HCT116 (cell line): ENCODE measurements around the gene DNASE1L1. TPM values are rescaled to one million over a fixed set of nuclear protein-coding genes. Genes with fewer than 3 reads are reported as not detected.

Source experiments
- ATAC-seq: fragments of 200-7000 bp; cut with Tn5 transposase; 2 replicates; pipeline ENCODE4 v1.9.1; 2020; ENCODE audit warnings: mild to moderate bottlenecking, moderate library complexity
- BruUV-seq: library from RNA; stranded (reverse); fragments of 400-500 nt; replicated peaks from 2 replicates; lab custom pipeline; 2021; lab: Mats Ljungman, UMichigan
- CTCF ChIA-PET: fragments of 300-600 bp; sonication (Branson Sonifier 250); formaldehyde crosslinking; loops from one replicate; lab custom pipeline; 2021; ENCODE audit warnings: antibody characterized with exemption; lab: Charles Lee
- POLR2A ChIA-PET: fragments of 300-600, 350-600 bp; sonication (Branson Sonifier 250); formaldehyde crosslinking; loops from one replicate; lab custom pipeline; 2021; ENCODE audit warnings: antibody characterized with exemption; lab: Charles Lee
- RAD21 ChIA-PET, 2 experiments: fragments of 300-600 bp; sonication (Branson Sonifier 250); formaldehyde crosslinking; loops; one replicate each; lab custom pipeline; 2023; ENCODE audit warnings: low total read pairs in 2 of 2; ENCODE audit not compliant: uncharacterized antibody in 2 of 2, unreplicated experiment in 2 of 2, low non-redundant PET in 1 of 2; lab: Charles Lee
- DNase-seq: peaks from one replicate; pipeline ENCODE4 v3.0.0-alpha.2; 2010; ENCODE audit warnings: low read depth, low spot score
- H2AFZ ChIP-seq: fragments of 200-600 bp; shearing (Covaris generic), sonication (generic); 2 replicates; pipeline ENCODE4 v1.6.1; 2017; ENCODE audit warnings: low read depth, mixed run types, mixed read lengths, antibody characterized with exemption, low read length; ENCODE audit not compliant: poor library complexity, severe bottlenecking
- H3K27ac ChIP-seq: 2 replicates; pipeline ENCODE4 v1.5.1; 2012; ENCODE audit warnings: low read depth, low read length
- H3K27me3 ChIP-seq: fragments of 200-600 bp; sonication (generic); 2 replicates; pipeline ENCODE4 v1.6.1; 2016; ENCODE audit warnings: mixed run types, low read length, mixed read lengths; ENCODE audit not compliant: insufficient read depth
- H3K36me3 ChIP-seq, 2 experiments: fragments of 200-500 bp in 1 of 2; fragments of 200-600 bp in 1 of 2; sonication (Bioruptor generic) in 1 of 2; sonication (generic) in 1 of 2; 2 replicates each; pipeline versions ENCODE4 v1.5.1 to v1.6.1; 2014 to 2016; ENCODE audit warnings: low read length in 2 of 2, inconsistent platforms in 1 of 2, mixed read lengths in 1 of 2, mixed run types in 1 of 2; ENCODE audit not compliant: insufficient read depth in 2 of 2, control insufficient read depth in 1 of 2
- H3K4me1 ChIP-seq, 2 experiments: fragments of 200-600 bp in 1 of 2; sonication (generic) in 1 of 2; 2 replicates each; pipeline versions ENCODE4 v1.5.1 to v1.6.1; 2012 to 2017; ENCODE audit warnings: low read length in 2 of 2, inconsistent platforms in 1 of 2, mild to moderate bottlenecking in 1 of 2, mixed read lengths in 1 of 2, mixed run types in 1 of 2, moderate library complexity in 1 of 2; ENCODE audit not compliant: insufficient read depth in 2 of 2, control insufficient read depth in 1 of 2
- H3K4me2 ChIP-seq: fragments of 200-600 bp; sonication (generic); 2 replicates; pipeline ENCODE4 v1.6.1; 2017; ENCODE audit warnings: mixed run types, low read length, mixed read lengths
- H3K4me3 ChIP-seq, 2 experiments: fragments of 200-600 bp in 1 of 2; sonication (generic) in 1 of 2; replicated peaks in 1 of 2; 2 replicates each; pipeline ENCODE4 v1.5.1; 2011 to 2016; ENCODE audit warnings: low read length in 2 of 2, control low read depth in 1 of 2, low read depth in 1 of 2, mild to moderate bottlenecking in 1 of 2, mixed read lengths in 1 of 2, mixed run types in 1 of 2
- H3K79me2 ChIP-seq: fragments of 200-600 bp; sonication (generic); 2 replicates; pipeline ENCODE4 v1.6.1; 2017; ENCODE audit warnings: mild to moderate bottlenecking, mixed run types, low read length, moderate library complexity, mixed read lengths; ENCODE audit not compliant: insufficient read depth
- H3K9ac ChIP-seq: fragments of 200-600 bp; sonication (generic); 2 replicates; pipeline ENCODE4 v1.6.1; 2016; ENCODE audit warnings: low read length, mixed read lengths
- H3K9me2 ChIP-seq: fragments of 200-600 bp; sonication (generic), shearing (Covaris generic); 2 replicates; pipeline ENCODE4 v1.6.1; 2017; ENCODE audit warnings: mixed run types, mild to moderate bottlenecking, moderate library complexity; ENCODE audit not compliant: insufficient read depth
- H3K9me3 ChIP-seq, 2 experiments: fragments of 200-500 bp in 1 of 2; fragments of 200-600 bp in 1 of 2; sonication (Bioruptor generic) in 1 of 2; sonication (generic) in 1 of 2; 2 replicates each; pipeline ENCODE4 v1.6.1; 2014 to 2017; ENCODE audit warnings: low read length in 2 of 2, mixed read lengths in 2 of 2, inconsistent platforms in 1 of 2, low read depth in 1 of 2, mild to moderate bottlenecking in 1 of 2, mixed run types in 1 of 2, moderate library complexity in 1 of 2; ENCODE audit not compliant: control insufficient read depth in 1 of 2, insufficient read depth in 1 of 2
- H4K20me1 ChIP-seq: fragments of 200-600 bp; sonication (generic), shearing (Covaris generic); 2 replicates; pipeline ENCODE4 v1.6.1; 2017; ENCODE audit warnings: mixed run types, mild to moderate bottlenecking, moderate library complexity; ENCODE audit not compliant: insufficient read depth
- POLR2AphosphoS5 ChIP-seq: IDR thresholded peaks from 2 replicates; pipeline ENCODE4 v1.6.1; 2011; ENCODE audit warnings: mild to moderate bottlenecking, low read depth, low read length, moderate library complexity
- REST ChIP-seq: IDR thresholded peaks from 2 replicates; pipeline ENCODE4 v1.6.1; 2012; ENCODE audit warnings: low read depth
- intact Hi-C: fragments of 100-400 bp; cut with micrococcal nuclease; formaldehyde crosslinking; loops from 2 replicates; pipeline ENCODE4 v1.10.0; 2022
- total RNA-seq: library from RNA; stranded (reverse); gene quantifications from one replicate; pipeline ENCODE4 v1.2.1, GENCODE V29; 2021; ENCODE audit not compliant: unreplicated experiment

DNASE1L1 gene
- total RNA-seq, 1 experiment from 2014 or later, result 16.5 TPM

GRCh38 chrX:154399527-154400368 is 9.3 kb downstream of the DNASE1L1 start:
- Histone ChIP-seq H3K9ac (peak overlapping the region; percentile 97), H3K4me2 (peak overlapping the region; percentile 85), H3K4me1 (peaks cover 0 to 23% of the 10 kb centered on the region in 2 experiments; a peak in 2 of 4 replicates), H3K27me3 (no peaks in the 10 kb centered on the region), H3K9me2 (no peaks in the 10 kb centered on the region), H2AFZ (no peak overlapping the region), H3K79me2 (peaks cover 19% of the 10 kb centered on the region), H3K9me3 (no peaks in the 10 kb centered on the region), H4K20me1 (no peaks in the 10 kb centered on the region), H3K4me3 (peak overlapping the region; percentile 84), H3K27ac (peak overlapping the region; percentile 92), H3K36me3 (peaks cover 0 to 27% of the 10 kb centered on the region in 2 experiments; a peak in 1 of 4 replicates)
- ChIA-PET POLR2A (interaction anchor here (1.3 to 2.8 kb wide), 3 partner anchors 10 to 26 kb away, joined by 3 to 10 read pairs (median 4); partner anchors contain the start of gene DNASE1L1), RAD21 (no interaction called here), CTCF (no interaction called here)
- intact Hi-C loops, result loop anchor here (10.0 kb wide), 1 partner anchor 425 kb away; the partner anchor contains the start of genes HCFC1 and TMEM187
- BruUV-seq, result no TSS peak
- no peak for DNase-seq
- TF ChIP-seq POLR2AphosphoS5 (peak; percentile 20; the same call in 1 of the 2 replicates), REST (no peak)
- ATAC-seq, result no peak
